MCF 10A (cell line): ENCODE results near the gene CLIP1. TPM values are rescaled to one million over a fixed set of nuclear protein-coding genes. Genes with fewer than 3 reads are reported as not detected.
"Not testable (repeated sequence)": the region's sequence is repeated elsewhere in the genome, so short reads cannot be mapped to it uniquely, and the experiment has no call there.

Experiments used
- BruUV-seq: library from RNA; stranded (reverse); fragments of 400-500 nt; replicated peaks from 2 replicates; lab custom pipeline; 2021; lab: Mats Ljungman, UMichigan
- CTCF ChIA-PET: fragments of 300-600 bp; sonication (Branson Sonifier 250); formaldehyde crosslinking; extraction: SDS; loops from one replicate; lab custom pipeline; 2021; ENCODE audit warnings: antibody characterized with exemption, inconsistent platforms; lab: Yijun Ruan, JAX
- POLR2A ChIA-PET: fragments of 300-600, 350-650 bp; sonication (Branson Sonifier 250); formaldehyde crosslinking; extraction: SDS; loops from one replicate; lab custom pipeline; 2020; ENCODE audit warnings: antibody characterized with exemption, inconsistent platforms; lab: Yijun Ruan, JAX
- DNase-seq: peaks from one replicate; pipeline ENCODE4 v3.0.0-alpha.2; 2018; ENCODE audit not compliant: unreplicated experiment
- H3K27ac Mint-ChIP-seq: one replicate; pipeline ENCODE4 v1.8.0; 2022; ENCODE audit warnings: mild to moderate bottlenecking, low read depth, mixed read lengths; ENCODE audit not compliant: unreplicated experiment
- H3K27me3 Mint-ChIP-seq: one replicate; pipeline ENCODE4 v1.8.0; 2022; ENCODE audit warnings: mixed read lengths; ENCODE audit not compliant: insufficient read depth, unreplicated experiment
- H3K36me3 Mint-ChIP-seq: one replicate; pipeline ENCODE4 v1.8.0; 2022; ENCODE audit warnings: mild to moderate bottlenecking, moderate library complexity, mixed read lengths; ENCODE audit not compliant: insufficient read depth, unreplicated experiment
- H3K4me1 Mint-ChIP-seq: one replicate; pipeline ENCODE4 v1.8.0; 2022; ENCODE audit warnings: mixed read lengths; ENCODE audit not compliant: insufficient read depth, unreplicated experiment
- H3K4me3 Mint-ChIP-seq: one replicate; pipeline ENCODE4 v1.8.0; 2022; ENCODE audit warnings: mild to moderate bottlenecking, moderate library complexity, mixed read lengths; ENCODE audit not compliant: unreplicated experiment
- H3K9me3 Mint-ChIP-seq: one replicate; pipeline ENCODE4 v1.8.0; 2022; ENCODE audit warnings: mixed read lengths; ENCODE audit not compliant: unreplicated experiment
- CTCF ChIP-seq: fragments of 200-600 bp; IDR thresholded peaks from one replicate; pipeline ENCODE4 v1.8.0; 2022; ENCODE audit warnings: antibody characterized with exemption, mild to moderate bottlenecking; ENCODE audit not compliant: unreplicated experiment
- intact Hi-C: fragments of 100-400 bp; cut with micrococcal nuclease; formaldehyde crosslinking; loops from 2 replicates; pipeline ENCODE4 v1.14.1; 2022
- total RNA-seq: library from RNA; stranded (reverse); gene quantifications from 2 replicates; pipeline ENCODE4 v1.2.3, GENCODE V29; 2022

Gene CLIP1
- total RNA-seq, 1 experiment from 2014 or later, result 92.6 TPM

- peak; percentile 96 for DNase-seq
- BruUV-seq, result TSS peak; percentile 90
- peaks cover 27% of the 10 kb centered on the region for H3K36me3 Mint-ChIP-seq
- H3K4me1 Mint-ChIP-seq, result peaks cover 29% of the 10 kb centered on the region
- POLR2A ChIA-PET, result interaction anchor here (0.7 to 7.7 kb wide), 32 partner anchors 8 to 495 kb away, joined by 3 to 292 read pairs (median 6); partner anchors contain the start of genes CLIP1, DIABLO, KNTC1 and RSRC2
- H3K27me3 Mint-ChIP-seq, result no peaks in the 10 kb centered on the region
- peak overlapping the region; percentile 72 for H3K4me3 Mint-ChIP-seq
- no peaks in the 10 kb centered on the region for H3K9me3 Mint-ChIP-seq
- intact Hi-C loops, result loop anchor here (1.0 kb wide), 3 partner anchors 22 to 101 kb away; partner anchors contain the start of gene ZCCHC8
- peak; percentile 66 for TF ChIP-seq CTCF
- peak overlapping the region; percentile 98 for H3K27ac Mint-ChIP-seq
- CTCF ChIA-PET, result interaction anchor here (0.6 to 4.4 kb wide), 34 partner anchors 8 to 1214 kb away, joined by 3 to 127 read pairs (median 4); partner anchors contain the start of genes CLIP1, KNTC1, RSRC2 and ZCCHC8
These were observed 22.7 kb downstream of the CLIP1 start for GRCh38 chr12:122399592-122400373.

GRCh38 chr12:122399254-122399591, 23.2 kb downstream of the CLIP1 start:
- H3K27me3 Mint-ChIP-seq, result no peaks in the 10 kb centered on the region
- intact Hi-C loops, result loop anchor here (1.0 kb wide), 1 partner anchor 72 kb away; no protein-coding TSS in a partner anchor
- POLR2A ChIA-PET, result interaction anchor here (0.6 to 7.7 kb wide), 24 partner anchors 8 to 173 kb away, joined by 3 to 292 read pairs (median 7); partner anchors contain the start of genes CLIP1, DIABLO, KNTC1 and RSRC2
- BruUV-seq, result no TSS peak
- peaks cover 28% of the 10 kb centered on the region for H3K36me3 Mint-ChIP-seq
- H3K27ac Mint-ChIP-seq, result peak overlapping the region; percentile 98
- peaks cover 29% of the 10 kb centered on the region for H3K4me1 Mint-ChIP-seq
- no peak for TF ChIP-seq CTCF
- CTCF ChIA-PET, result interaction anchor here (0.6 to 4.4 kb wide), 23 partner anchors 10 to 817 kb away, joined by 3 to 127 read pairs (median 6); partner anchors contain the start of genes CLIP1 and ZCCHC8
- H3K9me3 Mint-ChIP-seq, result no peaks in the 10 kb centered on the region
- peak overlapping the region; percentile 72 for H3K4me3 Mint-ChIP-seq
- DNase-seq, result no peak

- BruUV-seq, result not testable (repeated sequence)
- CTCF ChIA-PET, result interaction anchor here (0.6 to 4.4 kb wide), 5 partner anchors 19 to 308 kb away, joined by 3 to 127 read pairs (median 10); partner anchors contain the start of gene ZCCHC8
- POLR2A ChIA-PET, result interaction anchor here (3.0 to 7.7 kb wide), 4 partner anchors 73 to 129 kb away, joined by 26 to 292 read pairs (median 82); partner anchors contain the start of genes KNTC1, RSRC2 and ZCCHC8
These were observed 24.5 kb downstream of the CLIP1 start for GRCh38 chr12:122397981-122398380.

GRCh38 chr12:122395319-122395718, 27.1 kb downstream of the CLIP1 start:
- BruUV-seq, result no TSS peak
- DNase-seq, result peak; percentile 18
- no peaks in the 10 kb centered on the region for H3K27me3 Mint-ChIP-seq
- peaks cover 14% of the 10 kb centered on the region for H3K4me1 Mint-ChIP-seq
- ChIA-PET CTCF (interaction anchor here (0.6 kb wide), 1 partner anchor 153 kb away, joined by 3 read pairs; no protein-coding TSS in a partner anchor), POLR2A (interaction anchor here (1.0 kb wide), 1 partner anchor 78 kb away, joined by 4 read pairs; no protein-coding TSS in a partner anchor)
- intact Hi-C loops, result no loop called here
- no peak overlapping the region for H3K27ac Mint-ChIP-seq
- peaks cover 34% of the 10 kb centered on the region for H3K36me3 Mint-ChIP-seq
- H3K4me3 Mint-ChIP-seq, result no peak overlapping the region
- no peaks in the 10 kb centered on the region for H3K9me3 Mint-ChIP-seq
- no peak for TF ChIP-seq CTCF

More at GRCh38 chr12:122397981-122398380, 24.5 kb downstream of the CLIP1 start:
- H3K27me3 Mint-ChIP-seq, H3K4me3 Mint-ChIP-seq, DNase-seq, H3K9me3 Mint-ChIP-seq, intact Hi-C loops, H3K27ac Mint-ChIP-seq: not testable (repeated sequence)
- H3K36me3 Mint-ChIP-seq, result peaks cover 33% of the 10 kb centered on the region
- H3K4me1 Mint-ChIP-seq, result peaks cover 22% of the 10 kb centered on the region
